Keratinocyte (primary cell): ENCODE measurements around the gene GPR37.

ENCODE experiments used
- CTCF ChIP-seq, 3 experiments: IDR thresholded peaks in 1 of 3; conservative IDR thresholded peaks in 1 of 3; optimal IDR thresholded peaks in 1 of 3; 2 replicates in 2 of 3; 3 replicates in 1 of 3; pipeline versions ENCODE3 to v1.5.1; 2011; ENCODE audit warnings: low read length in 3 of 3, mild to moderate bottlenecking in 3 of 3, moderate library complexity in 2 of 3, control low read depth in 1 of 3, inconsistent platforms in 1 of 3; ENCODE audit not compliant: insufficient read depth in 2 of 3; ENCODE audit errors: extremely low read depth in 1 of 3
- EZH2 ChIP-seq: IDR thresholded peaks from one replicate; pipeline ENCODE4 v1.6.1; 2012; ENCODE audit warnings: inconsistent platforms, mild to moderate bottlenecking, low read length, moderate library complexity

- TF ChIP-seq CTCF (optimal IDR thresholded peaks at IDR 0.05 in 1 of 3, IDR thresholded peaks at IDR 0.05 in 1 of 3, conservative IDR thresholded peaks at IDR 0.05 in 1 of 3; ENCODE audit: extremely low read depth in 1 of 3, insufficient read depth in 2 of 3, low read length in 3 of 3), result no peak
- no peak for TF ChIP-seq EZH2
These were observed 45.4 kb downstream of the GPR37 start for GRCh38 chr7:124720195-124720594.
